H54 (cell line): ENCODE data around the gene SPOCK1.

Experiments used
- DNase-seq: peaks from one replicate; pipeline ENCODE4 v3.0.0; 2011; ENCODE audit warnings: low spot score, mixed read lengths; ENCODE audit not compliant: insufficient read length
- FAIRE-seq: peaks from 3 replicates; lab custom pipeline; 2011; peaks lifted over from hg19 to GRCh38; lab: Jason Lieb, UNC
- POLR2A ChIP-seq: IDR thresholded peaks from 2 replicates; pipeline ENCODE4 v1.6.1; 2011; ENCODE audit warnings: low read depth, mild to moderate bottlenecking, low read length

Gene SPOCK1

GRCh38 chr5:137383909-137384308 lies 115.2 kb downstream of the SPOCK1 start:
- no peak for TF ChIP-seq POLR2A
- FAIRE-seq = no peak
- DNase-seq = no peak

- no peak for TF ChIP-seq POLR2A
- no peak for DNase-seq
- FAIRE-seq = no peak
These were observed 117.6 kb downstream of the SPOCK1 start for GRCh38 chr5:137381555-137381954.

DNA sequence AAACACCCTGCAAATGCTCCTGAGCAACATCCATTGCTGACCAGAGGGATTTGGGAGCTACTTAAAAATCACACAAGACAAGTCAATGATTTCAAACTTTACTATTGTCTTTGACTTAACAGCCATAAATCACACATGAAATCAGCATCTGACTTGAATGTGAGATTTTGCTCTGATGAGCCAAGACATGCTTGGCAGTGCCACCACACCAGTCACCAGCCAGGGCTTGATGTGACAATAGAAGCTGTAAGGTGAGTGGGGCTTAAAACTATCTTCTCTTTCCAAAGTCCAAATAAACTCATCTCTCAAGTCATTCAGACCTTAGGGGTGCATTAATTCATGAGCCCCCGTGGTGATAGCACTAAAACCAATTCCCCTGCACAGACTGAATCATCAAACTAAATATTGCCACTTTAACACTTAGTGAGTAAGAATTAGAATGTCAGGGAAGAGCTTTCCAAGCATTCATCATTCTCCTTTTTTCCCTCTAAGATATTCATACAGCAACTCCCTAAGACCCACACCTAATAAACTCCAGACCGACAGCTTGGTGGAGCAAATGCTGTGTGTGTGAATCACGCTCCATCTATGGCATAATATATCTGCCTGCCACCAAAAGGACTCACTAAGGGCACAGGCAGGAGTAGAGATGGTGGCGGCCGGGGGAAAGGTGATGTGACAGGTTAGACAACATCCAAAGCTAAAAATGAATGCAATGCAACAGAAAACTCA lies 119.4 kb downstream of the SPOCK1 start:
- FAIRE-seq = no peak
- DNase-seq = no peak
- TF ChIP-seq POLR2A = no peak

DNA sequence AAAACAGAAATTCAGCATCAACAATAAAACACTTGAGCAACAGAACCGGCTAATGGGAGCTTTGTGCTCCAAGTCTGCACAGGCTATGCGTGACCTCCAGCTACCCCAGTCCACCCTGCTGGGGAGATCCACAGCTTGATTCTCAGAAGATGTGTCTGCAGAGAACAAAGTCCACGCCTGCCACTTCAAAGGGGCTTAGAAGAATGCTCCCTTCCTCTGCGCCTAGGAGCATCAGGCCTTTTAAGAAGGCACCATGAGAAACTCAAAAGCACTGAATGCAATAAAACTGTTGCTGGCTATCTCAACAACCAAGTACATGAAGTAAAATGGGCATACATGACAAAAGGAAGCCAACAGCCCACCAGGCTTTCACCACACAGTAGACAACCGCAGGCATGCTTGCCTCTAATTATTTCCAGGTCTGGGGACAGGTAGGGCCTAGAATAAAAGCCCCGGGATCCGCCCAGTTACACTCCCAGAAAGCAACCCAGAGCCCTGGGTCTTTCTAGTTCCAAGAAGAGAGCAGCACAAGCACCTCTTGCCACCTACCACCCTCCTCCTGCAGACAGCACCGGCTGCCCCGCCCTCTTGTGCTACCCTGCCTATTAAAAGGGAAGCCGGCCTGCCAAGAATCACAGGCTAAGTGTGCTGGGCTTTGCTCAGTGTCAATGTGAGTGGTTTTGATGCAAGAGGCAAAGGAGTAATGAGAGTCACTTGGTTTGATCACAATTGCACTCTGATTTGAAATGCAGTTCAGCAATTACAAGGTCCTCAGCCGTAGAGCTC lies 123.2 kb downstream of the SPOCK1 start:
- no peak for TF ChIP-seq POLR2A
- DNase-seq (no peak), FAIRE-seq (no peak)

- DNase-seq (no peak), FAIRE-seq (no peak)
- no peak for TF ChIP-seq POLR2A
These were observed 124.9 kb downstream of the SPOCK1 start for GRCh38 chr5:137374110-137374714.

DNA sequence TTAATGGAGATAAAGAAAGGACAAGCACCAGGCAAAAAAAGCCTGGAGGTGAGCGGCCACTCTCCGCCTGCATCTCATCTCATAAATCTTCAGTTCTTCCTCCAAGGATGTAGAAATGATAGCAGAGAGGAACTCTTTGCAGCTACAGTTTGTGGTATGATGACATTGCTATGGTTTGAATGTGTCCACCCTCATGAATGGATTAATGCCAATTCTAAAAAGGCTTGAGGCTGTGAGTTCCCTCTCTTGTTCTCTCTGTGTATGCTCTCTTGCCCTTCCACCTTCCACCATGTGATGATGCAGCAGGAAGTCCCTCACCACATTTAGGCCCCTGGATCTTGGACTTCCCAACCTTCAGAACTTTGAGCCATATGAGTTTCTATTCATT lies 126.4 kb downstream of the SPOCK1 start:
- no peak for DNase-seq
- TF ChIP-seq POLR2A = no peak

DNA sequence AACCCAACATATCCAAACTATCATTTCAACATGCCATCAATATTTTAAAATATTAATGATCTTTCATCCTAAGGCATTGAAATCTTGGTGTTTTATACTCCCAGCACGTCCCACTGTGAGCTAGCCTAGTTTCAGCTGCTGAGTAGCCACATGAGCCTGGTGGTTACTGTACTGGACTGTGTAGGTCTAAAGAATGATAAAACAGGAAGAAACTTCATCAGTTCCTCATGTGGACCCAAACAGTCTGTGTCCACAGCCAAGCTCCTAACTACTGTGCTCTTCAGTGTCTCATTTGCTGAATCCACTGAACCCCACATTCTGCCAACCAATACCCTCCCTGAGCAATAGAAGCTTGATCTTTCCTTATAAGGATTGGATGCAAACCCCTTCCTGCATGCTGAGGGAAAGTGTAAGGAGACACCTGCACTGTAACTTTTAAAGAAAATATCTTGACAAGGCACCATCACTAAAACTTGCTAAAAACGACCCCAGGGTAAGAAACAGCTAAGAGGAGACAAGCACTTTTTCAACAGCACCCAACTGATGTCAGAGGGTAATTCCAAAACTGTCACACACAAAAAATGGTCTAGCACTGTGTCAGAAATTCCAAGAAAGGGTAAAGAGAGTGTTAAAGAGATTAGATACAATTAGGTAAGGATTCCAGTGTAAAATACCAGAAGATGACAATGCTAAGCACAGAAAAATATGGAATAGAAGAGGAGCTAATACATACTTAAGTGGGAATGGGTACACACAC lies 126.9 kb downstream of the SPOCK1 start:
- no peak for FAIRE-seq
- no peak for TF ChIP-seq POLR2A
- DNase-seq = no peak

More for the DNA sequence above, 126.4 kb downstream of the SPOCK1 start:
- FAIRE-seq = no peak

- FAIRE-seq (no peak), DNase-seq (no peak)
- TF ChIP-seq POLR2A = no peak
These were observed 128.7 kb downstream of the SPOCK1 start for GRCh38 chr5:137370096-137371071.

DNA sequence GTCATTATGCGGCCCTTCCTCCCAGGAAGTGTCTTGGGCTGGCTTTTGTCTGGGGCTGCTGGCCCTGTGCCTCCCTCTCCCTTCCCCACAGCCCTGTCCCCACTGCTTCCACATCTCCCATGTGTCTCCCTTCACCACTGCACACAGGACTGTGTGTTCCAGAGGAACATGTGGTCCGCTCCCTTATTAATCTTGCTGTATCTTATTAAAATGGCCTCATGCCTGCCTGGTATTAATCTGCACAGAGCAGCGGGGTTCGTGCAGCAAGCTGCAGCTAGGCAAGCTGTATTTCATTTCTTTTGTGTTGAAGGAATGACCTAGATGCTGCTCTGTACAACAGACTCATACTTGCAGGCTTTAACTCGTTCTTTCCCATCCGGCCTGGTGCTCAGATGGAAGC lies 130.5 kb downstream of the SPOCK1 start:
- no peak for DNase-seq
- no peak for FAIRE-seq
- TF ChIP-seq POLR2A = no peak

DNA sequence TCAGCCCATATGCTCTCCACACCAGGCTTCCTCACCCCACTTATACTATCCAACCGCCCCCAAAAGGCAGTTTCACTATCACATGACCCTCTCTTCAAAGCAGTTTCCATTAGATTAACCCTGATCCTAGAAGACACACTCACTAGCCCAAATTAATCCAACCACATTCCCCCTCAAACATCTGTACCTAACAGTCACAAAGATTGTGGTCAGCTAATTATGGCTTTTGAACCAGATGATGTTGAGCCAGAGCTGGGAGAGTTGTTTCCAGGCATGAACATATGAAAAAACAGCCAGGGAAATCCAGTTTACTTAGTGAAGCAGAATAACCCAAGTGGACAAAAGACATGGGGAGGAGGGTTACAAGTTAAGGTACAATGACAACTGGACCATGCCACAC lies 131.2 kb downstream of the SPOCK1 start:
- DNase-seq (no peak), FAIRE-seq (no peak)
- TF ChIP-seq POLR2A = no peak

DNA sequence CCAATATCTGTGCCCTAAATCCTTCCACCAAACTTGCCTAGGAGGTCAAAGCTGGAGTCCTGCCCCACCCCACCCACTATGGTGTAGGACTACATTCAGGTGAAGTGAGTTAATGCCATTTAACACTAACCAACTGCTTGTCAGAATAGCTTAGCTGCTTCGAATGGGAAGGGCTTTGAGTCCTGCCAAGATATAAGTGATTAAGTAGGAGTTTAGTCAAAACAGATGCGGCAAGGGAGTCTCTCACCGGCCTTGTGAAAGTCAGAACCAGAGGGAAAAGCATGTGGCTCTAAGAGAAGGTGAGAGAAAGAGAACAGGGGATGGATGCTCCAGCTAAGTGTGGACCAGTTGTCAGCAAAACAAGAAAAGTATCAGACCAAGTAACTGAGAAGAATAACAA lies 132.6 kb downstream of the SPOCK1 start:
- no peak for DNase-seq
- no peak for TF ChIP-seq POLR2A
- FAIRE-seq = no peak

DNA sequence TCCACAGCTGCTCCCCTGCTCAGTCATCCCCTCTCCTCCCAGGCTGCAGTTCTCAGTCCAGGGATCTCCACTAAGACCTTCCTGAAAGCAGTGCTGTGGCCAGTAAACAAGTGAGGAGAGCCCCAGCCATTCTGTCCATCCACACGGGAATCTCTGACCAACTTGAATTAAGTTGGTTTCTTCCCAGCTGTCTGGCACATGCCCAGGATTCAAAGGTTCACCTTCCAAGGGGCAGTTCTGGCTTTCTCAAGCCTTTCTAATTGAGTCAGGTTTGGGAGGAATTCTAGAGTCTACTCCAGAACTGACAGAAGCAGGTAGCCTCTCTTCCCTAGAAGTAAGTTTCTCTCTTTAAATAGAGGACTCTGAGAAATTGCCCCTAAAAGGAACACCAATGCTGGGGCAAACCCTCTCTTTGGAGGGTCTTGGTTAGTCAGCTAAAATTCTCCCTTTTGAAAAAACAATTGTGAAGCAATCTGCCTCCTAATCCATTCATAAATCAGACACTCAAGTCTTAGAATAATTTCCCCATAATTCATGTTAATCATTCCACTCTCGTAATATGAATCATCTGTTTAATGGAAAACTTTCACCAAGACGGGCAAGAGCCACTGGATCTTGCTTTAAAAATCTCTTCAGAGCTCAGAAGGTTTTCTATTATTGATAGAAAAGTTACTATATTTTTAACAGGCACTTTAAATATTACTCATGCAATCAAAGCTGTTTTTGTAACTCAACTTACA lies 133.8 kb downstream of the SPOCK1 start:
- FAIRE-seq = no peak

More for the DNA sequence above, 133.8 kb downstream of the SPOCK1 start:
- DNase-seq = no peak
- TF ChIP-seq POLR2A = no peak
